Forelimb muscle (tissue), 1 donor: ENCODE data around the gene PNCK. TPM values are rescaled to one million over a fixed set of nuclear protein-coding genes. Genes with fewer than 3 reads are reported as not detected.
"Not testable (repeated sequence)": the region's sequence is repeated elsewhere in the genome, so short reads cannot be mapped to it uniquely, and the experiment has no call there.

ENCODE experiments used
- DNase-seq: peaks from one replicate; pipeline ENCODE4 v3.0.0-alpha.2; 2013; ENCODE audit warnings: low read depth
- polyA plus RNA-seq: library from polyadenylated mRNA; unstranded; fragments of 120-200 nt; gene quantifications from one replicate; pipeline ENCODE4 v1.2.1, GENCODE V29; 2013; ENCODE audit not compliant: insufficient read length

PNCK gene
- polyA plus RNA-seq, 1 donor, result 6.2 TPM

DNA sequence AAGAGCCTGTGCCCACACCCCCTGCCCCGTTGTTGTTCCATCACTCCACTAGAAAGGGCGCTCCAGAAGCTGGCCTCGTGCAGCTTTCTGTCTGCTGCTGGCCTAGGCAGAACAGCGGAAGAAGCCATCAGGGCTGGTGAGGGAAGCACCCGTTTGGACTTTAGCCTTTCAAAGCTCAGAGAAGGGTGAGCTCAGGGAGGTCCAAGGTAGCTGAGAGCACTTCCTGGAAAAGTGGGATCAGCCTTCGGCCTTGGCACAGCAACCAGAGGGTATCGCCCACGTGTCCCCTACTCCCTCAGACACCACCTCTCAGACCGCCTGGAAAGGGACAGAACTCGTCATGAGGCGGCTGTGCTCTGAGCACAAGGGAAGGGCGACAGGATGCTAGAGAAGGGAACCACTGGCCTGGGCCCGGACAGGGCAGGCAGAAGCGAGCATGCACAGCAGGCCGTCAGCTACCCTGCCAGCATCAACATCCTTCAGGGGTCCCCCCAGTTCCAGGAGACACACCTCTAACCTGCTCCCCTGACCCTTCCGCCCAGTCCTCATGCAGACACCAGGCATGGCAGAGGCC, 25.7 kb upstream of the PNCK start:
- DNase-seq, result not testable (repeated sequence)

DNA sequence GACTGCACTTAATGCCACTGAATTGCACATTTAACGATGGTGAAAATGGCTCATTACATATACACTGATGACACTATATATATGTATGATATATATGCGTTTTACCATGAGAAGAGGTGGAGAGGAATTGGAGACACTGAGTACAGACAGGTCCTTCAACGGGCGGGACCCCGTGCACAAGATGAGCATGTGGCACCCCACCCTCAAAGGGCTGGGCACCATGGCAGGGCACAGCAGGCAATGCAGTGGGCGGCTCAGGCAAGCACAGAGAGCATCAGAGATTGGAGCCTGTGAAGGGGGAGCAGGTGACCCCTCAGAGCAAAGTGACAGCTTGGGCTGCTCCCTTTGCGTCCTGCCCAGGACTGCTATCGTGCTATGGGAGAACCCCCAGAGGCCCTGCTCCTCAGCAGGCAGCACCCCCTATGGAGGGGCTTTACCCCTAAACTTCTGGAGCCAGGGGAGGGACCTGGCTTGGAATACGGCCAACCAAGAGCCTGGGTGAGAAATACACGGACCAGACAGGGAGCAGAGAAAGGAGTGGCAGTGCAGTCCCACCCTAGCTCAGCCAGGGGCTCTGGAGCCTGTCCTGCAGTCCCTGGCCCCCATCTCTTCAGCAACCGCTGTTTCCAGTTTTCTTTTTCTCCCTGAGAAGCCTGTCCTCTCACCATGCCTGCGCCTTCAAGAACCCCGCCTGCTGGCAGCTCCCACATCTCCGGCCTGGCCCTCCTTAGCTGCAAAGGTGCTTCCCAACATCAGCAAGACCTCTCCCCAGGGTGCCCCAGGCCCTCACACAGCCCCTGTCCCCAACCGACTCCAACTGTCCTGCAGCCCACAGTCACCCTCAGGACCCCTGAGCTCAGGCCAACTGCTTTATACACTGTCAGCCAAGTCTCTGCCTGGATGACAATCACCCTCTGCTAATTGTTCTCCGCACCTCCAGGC, 24.6 kb upstream of the PNCK start:
- no peak for DNase-seq

DNA sequence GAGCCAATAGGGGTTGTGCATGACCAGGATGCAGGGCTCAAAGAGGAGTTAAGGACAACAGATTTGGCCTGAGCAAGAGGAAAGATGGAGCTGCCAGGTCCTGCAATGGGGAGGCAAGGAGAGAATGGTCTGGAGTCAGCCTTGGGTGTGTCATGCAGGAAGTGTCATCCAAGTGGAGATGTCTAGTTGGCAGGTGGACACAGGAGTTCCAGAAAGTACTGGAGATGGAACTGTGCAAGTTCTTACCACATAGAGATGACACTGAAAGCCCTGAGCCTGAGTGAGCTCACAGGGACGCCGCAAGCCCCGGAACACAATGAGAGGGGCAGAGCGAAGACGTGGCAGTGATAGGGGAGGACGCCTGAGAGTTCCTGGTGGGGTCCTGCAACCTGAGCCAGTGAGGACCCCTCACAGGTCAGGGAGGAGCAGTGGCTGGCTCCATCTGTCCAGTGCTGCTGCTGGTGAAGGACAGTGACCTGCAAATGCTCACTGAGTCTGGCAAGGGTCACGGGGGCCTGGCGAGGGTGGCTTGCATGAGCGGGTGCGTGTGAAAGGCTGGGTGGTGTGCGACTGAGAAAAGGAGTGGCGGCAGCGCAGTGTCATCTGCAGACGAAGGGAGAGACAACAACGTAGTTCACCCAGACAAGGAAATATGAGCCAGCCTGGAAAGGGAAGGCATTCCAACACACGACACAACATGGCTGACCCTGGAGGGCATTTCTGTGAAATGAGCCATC, 23.5 kb upstream of the PNCK start:
- not testable (repeated sequence) for DNase-seq

DNA sequence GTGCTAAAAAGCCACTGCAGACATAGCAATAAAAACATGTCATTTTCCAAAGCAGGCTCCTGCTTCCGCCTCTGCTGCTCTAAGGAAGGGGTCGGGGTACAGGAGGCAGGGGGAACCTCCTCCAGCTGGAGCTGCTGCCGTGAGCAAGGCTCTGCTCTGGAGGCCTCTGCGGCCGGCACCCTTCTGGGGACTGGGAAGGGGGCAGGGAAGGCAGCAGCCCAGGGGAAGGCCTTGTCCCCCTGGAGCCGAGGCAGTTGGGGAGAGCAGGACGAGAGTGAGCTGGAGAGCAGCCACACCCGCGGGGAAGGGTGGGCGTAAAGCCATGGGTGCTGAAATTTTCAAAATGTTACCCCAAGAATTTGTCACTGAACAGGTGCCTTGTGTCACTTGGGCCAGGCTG, 22.9 kb upstream of the PNCK start:
- DNase-seq, result not testable (repeated sequence)

DNA sequence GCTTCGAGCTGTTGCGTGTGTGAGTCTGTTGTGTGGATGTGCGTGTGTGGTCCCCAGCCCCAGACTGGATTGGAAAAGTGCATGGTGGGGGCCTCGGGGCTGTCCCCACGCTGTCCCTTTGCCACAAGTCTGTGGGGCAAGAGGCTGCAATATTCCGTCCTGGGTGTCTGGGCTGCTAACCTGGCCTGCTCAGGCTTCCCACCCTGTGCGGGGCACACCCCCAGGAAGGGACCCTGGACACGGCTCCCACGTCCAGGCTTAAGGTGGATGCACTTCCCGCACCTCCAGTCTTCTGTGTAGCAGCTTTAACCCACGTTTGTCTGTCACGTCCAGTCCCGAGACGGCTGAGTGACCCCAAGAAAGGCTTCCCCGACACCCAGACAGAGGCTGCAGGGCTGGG, 22.5 kb upstream of the PNCK start:
- no peak for DNase-seq

DNA sequence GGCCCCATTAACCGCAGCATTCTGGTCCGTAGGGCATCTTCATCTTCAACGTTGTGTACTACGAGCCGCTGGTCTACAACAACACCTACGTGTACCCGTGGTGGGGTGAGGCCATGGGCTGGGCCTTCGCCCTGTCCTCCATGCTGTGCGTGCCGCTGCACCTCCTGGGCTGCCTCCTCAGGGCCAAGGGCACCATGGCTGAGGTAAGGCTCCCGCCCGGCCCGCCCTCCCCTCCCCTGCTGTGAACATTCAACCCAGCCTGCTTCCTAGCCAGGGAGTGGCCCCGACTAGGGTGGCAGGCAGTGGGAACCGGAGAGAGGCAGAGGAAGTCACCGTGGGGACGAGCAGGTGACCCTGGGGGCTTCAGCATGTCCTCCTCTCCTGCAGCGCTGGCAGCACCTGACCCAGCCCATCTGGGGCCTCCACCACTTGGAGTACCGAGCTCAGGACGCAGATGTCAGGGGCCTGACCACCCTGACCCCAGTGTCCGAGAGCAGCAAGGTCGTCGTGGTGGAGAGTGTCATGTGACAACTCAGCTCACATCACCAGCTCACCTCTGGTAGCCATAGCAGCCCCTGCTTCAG, 21.2 kb upstream of the PNCK start:
- no peak for DNase-seq

DNA sequence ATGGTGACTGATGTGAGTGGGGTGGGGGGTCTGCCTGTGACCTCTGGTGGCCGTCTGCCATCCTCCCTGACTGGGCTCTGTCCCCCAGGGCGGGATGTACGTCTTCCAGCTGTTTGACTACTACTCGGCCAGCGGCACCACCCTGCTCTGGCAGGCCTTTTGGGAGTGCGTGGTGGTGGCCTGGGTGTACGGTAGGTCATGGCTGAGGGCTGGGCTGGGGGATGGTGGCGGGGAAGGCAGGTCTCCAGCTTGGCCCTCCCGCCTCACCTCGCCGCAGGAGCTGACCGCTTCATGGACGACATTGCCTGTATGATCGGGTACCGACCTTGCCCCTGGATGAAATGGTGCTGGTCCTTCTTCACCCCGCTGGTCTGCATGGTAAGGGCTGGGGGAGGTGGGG, 20.6 kb upstream of the PNCK start:
- not testable (repeated sequence) for DNase-seq

DNA sequence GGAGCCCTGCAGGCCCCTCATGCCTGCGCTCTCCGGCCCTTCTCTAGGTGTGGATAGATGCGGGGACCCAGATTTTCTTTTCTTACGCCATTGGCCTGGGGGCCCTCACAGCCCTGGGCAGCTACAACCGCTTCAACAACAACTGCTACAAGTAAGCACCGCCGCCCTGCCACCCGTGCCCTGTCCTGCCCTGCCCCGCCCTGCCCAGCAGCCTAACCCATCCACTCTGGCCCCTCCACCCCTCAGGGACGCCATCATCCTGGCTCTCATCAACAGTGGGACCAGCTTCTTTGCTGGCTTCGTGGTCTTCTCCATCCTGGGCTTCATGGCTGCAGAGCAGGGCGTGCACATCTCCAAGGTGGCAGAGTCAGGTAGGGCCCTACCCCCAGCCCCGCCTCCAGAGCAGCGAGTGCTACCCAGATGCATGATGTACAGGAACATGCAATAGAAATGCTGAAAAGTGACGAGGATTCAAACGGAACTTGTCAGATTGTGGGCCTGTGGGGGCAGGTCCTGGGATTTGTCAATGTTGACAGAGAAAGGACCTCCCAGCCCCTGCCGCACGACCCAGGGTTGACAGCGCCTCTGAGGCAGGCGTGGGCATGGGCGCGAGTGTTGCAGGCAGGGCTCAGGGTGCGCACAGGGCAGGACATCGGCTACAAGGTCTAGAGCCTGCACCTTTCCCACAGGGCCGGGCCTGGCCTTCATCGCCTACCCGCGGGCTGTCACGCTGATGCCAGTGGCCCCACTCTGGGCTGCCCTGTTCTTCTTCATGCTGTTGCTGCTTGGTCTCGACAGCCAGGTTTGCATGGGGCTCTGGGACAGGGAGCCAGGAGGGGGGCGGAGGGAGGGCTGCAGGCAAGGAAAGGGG, 19.8 kb upstream of the PNCK start:
- no peak for DNase-seq

DNA sequence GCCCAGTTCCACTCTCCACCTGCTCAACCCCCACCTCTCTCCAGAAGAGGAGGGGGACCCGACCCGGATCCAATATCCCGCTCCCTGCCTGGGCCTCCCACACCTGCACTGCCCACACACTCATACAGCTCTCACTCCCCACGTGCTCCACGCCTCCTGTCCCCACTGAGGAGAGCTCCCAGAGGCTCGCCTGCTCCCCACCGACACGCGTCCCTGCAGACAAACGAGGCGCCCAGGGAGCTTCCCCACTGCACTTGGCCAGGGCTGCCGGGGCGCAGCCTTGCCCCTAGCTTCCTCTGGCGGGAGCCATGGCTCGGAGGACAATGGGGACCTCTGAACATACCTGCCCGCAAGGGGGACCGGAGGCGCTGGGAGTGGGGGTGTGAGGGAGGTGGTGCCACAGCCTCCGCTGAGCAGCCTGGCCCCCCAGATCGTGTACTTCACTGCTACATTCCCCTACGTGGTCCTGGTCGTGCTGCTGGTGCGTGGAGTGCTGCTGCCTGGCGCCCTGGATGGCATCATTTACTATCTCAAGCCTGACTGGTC, 19.1 kb upstream of the PNCK start:
- no peak for DNase-seq

DNA sequence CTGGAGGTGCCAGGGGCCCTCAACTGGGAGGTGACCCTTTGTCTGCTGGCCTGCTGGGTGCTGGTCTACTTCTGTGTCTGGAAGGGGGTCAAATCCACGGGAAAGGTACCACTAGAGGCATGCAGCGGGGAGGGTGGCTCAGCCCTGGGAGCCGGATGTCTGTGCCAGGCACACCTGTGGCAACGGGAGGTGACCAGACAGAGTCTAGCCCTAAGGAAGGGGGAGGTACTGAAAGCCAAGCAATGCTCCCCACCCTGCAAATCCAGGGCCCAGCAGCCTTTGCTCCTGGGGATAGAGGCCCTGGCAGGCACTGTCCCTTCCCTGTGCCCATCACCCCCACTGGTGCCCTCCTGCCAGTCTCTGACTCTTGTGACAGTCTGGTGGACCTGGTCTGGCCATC, 18.4 kb upstream of the PNCK start:
- DNase-seq, result no peak

DNA sequence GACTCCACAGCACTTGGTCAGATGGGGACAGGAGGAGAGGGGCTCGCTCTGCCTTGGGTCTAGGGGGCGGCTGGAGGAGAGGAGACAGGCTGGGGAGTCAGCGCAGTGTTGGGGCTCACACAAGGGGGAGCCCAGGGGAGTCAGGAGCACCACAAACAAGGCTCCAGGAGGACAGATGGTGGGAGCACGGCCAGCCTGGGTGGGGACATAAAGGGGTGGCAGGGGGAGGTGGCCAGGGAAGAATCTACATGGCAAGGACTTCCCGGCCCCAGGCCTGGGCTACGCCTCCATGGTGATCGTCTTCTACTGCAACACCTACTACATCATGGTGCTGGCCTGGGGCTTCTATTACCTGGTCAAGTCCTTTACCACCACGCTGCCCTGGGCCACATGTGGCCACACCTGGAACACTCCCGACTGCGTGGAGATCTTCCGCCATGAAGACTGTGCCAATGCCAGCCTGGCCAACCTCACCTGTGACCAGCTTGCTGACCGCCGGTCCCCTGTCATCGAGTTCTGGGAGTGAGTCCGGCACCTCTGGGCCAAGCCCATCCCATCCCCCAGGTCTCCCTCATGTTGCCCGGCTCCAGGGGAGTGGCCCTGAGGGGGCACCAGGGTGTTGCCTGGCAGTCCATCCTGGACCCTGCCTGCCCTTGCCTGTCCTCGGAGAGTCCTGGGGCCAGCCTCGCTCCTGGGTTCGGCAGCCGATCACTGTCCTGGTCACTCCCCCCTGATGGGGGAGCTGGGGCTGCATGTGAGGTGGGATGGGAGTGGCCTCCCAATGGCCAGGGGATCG, 17.6 kb upstream of the PNCK start:
- DNase-seq, result not testable (repeated sequence)

DNA sequence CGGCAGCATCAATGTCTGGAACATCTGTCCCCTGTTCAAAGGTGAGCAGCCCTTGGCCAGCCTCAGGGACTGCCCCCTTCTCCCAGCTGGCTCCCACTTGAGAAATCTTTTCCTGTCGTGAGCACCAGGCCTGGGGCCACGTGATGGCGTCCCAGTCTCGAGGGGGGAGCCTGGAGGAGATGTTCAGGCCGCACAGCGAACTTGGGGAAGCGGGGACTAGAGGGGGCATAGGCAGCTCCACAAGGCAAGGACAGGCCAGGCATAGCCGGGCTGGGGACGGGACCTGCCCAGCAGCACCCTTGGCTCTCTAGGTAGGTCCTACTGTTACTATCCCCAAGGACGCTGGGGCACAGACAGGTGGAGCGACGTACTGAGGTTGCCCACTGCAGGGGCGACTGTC, 16.9 kb upstream of the PNCK start:
- DNase-seq, result no peak

DNA sequence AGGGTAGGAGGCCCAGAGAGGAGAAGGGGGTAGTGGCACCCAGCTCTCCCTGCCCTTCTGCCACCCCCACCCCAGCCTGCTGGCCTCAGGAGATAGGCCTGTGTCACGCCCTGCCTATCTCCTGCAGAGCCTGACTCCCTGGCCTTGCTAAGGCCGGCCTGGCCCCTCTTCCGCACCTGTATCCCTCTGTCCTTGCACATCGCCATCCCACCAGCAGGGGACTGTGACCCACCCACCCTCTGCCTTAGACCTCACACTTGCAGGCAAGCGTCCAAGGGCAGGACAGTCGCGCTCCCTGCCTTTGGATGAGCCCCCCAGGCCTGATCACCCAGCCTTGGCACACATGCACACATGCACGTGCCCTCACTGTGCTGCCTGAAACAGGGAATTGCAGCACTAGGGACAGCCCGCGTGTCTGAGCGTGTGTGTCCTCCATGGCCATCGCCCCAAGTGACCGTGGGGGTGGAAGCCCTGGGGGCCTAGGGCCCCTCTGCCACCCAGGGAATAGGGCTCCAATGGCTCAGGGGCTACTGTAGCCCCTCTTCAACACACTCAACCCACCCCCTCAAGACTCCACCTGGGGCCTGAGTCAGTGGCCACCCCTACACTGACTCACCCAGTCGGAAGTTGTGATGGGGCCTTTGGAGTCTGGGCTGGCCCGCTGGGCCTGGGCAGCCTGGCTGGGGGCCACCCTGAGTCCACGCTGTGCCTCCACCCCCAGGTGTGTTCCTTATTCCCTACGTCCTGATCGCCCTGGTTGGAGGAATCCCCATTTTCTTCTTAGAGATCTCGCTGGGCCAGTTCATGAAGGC, 16.2 kb upstream of the PNCK start:
- DNase-seq, result no peak

DNA sequence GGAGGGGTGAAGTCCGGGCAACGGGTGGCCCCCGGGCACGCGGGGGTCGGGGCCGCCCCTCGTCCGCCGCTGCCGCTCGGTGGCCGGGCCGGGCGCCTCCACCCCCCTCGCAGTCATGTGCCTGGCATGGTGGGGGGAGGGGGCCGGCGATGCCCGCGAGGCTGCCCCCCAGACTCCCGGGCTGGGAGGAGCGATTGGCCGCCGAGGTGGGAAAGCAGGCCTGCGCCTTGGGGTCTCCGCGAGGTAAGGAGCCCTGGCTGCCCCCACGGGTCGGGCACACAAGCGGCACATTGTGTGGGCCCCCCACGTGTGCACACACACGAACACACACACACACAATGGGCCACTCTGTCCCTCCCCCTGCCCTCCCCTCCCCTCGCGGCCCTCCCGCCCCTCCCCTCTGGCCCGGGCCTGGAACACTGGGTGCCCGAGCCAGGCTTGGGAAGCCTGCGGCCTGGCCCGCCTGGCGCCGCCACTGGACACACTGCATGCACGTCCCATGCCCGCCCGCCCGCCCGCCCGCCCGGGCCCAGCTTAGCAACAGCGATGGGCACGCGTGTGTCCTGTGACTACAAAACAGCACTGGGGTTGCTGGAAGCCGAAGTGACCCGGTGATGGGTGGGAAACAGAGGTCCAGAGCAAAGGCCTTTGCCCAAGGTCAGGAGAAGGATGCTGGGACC, 15.4 kb upstream of the PNCK start:
- DNase-seq, result no peak

DNA sequence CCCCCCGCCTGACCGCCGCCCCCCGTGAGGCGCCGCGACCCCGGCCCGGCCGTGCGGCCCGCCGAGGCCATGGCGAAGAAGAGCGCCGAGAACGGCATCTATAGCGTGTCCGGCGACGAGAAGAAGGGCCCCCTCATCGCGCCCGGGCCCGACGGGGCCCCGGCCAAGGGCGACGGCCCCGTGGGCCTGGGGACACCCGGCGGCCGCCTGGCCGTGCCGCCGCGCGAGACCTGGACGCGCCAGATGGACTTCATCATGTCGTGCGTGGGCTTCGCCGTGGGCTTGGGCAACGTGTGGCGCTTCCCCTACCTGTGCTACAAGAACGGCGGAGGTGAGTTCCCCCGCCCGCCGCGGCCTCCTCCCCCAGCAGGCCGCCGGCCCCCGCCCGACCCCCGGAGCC, 14.9 kb upstream of the PNCK start:
- no peak for DNase-seq

DNA sequence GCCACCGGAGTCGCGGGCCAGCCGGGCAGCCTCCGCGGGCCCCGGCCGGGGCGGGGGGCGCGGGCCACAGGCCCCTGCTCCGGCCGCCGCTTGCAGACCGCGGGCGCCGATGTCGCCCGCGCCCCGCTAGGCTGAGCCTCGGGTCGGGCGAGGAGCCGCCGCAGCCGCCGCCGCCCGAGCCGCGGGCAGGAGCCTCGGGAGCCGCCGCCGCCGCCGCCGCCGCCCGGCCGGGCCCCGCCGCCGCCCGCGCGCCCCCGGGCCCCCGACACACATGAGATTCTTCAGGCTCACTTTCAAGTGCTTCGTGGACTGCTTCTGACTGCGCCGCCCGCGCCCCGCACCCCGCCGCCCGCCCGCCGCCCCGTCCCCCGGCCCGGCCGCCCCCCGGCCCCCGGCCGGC, 14.5 kb upstream of the PNCK start:
- no peak for DNase-seq

DNA sequence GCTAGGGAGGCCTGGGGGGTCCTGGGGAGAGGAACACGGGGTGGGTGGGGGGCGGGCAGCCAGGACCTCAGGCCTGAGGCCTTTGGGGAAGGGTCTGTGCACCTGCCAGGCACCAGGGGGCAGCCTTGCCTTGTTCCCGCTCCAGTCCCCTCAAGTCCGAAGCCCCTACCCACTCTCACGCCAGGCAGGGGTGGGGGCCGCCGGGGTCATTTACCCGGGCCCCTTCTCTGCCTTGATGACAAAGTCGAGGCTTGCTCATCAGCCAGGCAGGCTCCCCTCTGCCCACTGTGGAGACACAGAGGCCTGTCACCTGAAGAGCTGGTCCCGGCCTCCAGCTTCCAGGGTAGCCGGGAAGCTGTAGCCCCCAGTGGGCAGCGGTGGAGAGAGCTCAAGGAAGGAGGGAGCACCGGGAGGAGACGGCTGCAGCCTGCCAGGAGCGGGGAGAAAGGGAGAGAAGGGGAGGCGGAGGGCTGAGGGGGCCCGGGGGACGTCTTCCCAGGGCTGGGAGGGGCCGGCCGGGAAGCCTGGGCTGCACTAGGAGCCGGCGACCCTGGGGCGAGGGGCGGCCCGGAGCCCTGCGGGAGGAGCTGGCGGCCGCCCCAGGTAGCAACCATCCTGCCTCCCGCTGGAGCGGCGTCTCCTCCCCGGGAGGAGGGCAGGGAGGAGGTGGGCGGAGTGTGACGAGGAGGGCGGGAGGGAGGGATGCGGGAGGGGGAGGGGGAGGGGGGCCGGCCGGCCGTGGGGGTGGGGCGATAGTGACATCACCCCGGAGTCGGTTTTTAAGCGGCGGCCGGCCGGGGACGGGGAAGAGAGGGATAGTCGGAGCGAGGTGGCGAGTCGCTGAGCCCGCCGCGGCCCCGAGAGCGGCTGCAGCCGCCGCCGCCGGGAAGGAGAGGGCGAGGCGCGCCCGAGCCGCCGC, 13.8 kb upstream of the PNCK start, which contains the start of gene SLC6A8:
SLC6A8 (plus strand) TSS at position 806 of the 919 bp plus-strand sequence. CDS start 649 bp downstream, outside the sequence.
- DNase-seq, result peak; percentile 8
